ENCODE measurements around the gene MUC6.

DNA sequence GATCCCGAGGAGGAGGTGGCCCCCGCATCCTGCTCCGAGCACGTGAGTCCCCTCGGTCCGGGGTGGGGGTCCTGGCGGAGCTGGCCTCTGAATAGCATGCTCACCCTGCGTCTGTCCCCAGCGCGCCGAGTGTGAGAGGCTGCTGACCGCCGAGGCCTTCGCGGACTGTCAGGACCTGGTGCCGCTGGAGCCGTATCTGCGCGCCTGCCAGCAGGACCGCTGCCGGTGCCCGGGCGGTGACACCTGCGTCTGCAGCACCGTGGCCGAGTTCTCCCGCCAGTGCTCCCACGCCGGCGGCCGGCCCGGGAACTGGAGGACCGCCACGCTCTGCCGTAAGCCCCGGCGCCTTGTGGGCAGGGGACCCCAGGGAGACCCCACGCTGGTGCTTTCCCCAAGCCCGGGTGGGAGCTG lies 41.7 kb upstream of the MUC6 start:
- TF ChIP-seq, protein P1, sequence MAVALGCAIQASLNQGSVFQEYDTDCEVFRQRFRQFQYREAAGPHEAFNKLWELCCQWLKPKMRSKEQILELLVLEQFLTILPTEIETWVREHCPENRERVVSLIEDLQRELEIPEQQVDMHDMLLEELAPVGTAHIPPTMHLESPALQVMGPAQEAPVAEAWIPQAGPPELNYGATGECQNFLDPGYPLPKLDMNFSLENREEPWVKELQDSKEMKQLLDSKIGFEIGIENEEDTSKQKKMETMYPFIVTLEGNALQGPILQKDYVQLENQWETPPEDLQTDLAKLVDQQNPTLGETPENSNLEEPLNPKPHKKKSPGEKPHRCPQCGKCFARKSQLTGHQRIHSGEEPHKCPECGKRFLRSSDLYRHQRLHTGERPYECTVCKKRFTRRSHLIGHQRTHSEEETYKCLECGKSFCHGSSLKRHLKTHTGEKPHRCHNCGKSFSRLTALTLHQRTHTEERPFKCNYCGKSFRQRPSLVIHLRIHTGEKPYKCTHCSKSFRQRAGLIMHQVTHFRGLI (tag by site-specific recombination; IDR thresholded peaks at IDR 0.05) = no peak
- TF ChIP-seq, protein P2, sequence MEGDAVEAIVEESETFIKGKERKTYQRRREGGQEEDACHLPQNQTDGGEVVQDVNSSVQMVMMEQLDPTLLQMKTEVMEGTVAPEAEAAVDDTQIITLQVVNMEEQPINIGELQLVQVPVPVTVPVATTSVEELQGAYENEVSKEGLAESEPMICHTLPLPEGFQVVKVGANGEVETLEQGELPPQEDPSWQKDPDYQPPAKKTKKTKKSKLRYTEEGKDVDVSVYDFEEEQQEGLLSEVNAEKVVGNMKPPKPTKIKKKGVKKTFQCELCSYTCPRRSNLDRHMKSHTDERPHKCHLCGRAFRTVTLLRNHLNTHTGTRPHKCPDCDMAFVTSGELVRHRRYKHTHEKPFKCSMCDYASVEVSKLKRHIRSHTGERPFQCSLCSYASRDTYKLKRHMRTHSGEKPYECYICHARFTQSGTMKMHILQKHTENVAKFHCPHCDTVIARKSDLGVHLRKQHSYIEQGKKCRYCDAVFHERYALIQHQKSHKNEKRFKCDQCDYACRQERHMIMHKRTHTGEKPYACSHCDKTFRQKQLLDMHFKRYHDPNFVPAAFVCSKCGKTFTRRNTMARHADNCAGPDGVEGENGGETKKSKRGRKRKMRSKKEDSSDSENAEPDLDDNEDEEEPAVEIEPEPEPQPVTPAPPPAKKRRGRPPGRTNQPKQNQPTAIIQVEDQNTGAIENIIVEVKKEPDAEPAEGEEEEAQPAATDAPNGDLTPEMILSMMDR (tag by site-specific recombination; IDR thresholded peaks at IDR 0.05) = no peak
- TF ChIP-seq TCF7L2 (IDR thresholded peaks at IDR 0.05; ENCODE audit: borderline replicate concordance, low read depth, low read length) = no peak
- TF ChIP-seq, protein P3, sequence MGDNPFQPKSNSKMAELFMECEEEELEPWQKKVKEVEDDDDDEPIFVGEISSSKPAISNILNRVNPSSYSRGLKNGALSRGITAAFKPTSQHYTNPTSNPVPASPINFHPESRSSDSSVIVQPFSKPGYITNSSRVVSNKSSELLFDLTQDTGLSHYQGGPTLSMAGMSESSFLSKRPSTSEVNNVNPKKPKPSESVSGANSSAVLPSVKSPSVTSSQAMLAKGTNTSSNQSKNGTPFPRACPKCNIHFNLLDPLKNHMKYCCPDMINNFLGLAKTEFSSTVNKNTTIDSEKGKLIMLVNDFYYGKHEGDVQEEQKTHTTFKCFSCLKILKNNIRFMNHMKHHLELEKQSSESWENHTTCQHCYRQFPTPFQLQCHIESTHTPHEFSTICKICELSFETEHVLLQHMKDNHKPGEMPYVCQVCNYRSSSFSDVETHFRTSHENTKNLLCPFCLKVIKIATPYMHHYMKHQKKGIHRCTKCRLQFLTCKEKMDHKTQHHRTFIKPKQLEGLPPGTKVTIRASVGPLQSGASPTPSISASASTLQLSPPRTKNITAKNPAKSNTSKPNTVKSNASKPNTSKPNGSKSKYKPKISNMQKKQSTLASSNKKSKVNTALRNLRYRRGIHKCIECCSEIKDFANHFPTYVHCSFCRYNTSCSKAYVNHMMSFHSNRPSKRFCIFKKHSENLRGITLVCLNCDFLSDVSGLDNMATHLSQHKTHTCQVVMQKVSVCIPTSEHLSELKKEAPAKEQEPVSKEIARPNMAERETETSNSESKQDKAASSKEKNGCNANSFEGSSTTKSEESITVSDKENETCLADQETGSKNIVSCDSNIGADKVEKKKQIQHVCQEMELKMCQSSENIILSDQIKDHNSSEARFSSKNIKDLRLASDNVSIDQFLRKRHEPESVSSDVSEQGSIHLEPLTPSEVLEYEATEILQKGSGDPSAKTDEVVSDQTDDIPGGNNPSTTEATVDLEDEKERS (tag by site-specific recombination; IDR thresholded peaks at IDR 0.05) = no peak
